GM18526 (cell line): Measurements from ENCODE around the gene NDUFAF5.

Experiments used
- POLR2A ChIP-seq: IDR thresholded peaks from 3 replicates; pipeline ENCODE4 v1.6.1; 2011; ENCODE audit not compliant: insufficient read length; ENCODE audit errors: extremely low read depth

NDUFAF5 gene

DNA sequence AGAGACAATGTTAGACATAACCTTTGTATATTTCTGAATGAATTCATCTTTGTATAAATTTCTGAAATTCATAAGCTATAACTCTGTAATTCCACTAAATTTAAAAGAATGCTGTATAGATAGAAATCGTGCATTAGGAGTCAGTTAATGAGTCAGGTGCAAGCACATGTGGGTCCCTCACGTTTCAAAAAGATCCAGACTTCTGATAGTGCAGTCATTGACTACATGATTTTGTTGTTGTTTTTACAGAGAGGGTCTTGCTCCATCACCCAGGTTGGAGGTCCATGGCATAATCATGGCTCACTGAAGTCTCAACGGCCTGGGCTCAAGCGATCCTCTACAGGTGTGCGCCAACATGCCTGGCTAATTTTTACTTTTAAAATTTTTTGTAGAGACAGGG, 14.7 kb upstream of the NDUFAF5 start:
- no peak for TF ChIP-seq POLR2A

DNA sequence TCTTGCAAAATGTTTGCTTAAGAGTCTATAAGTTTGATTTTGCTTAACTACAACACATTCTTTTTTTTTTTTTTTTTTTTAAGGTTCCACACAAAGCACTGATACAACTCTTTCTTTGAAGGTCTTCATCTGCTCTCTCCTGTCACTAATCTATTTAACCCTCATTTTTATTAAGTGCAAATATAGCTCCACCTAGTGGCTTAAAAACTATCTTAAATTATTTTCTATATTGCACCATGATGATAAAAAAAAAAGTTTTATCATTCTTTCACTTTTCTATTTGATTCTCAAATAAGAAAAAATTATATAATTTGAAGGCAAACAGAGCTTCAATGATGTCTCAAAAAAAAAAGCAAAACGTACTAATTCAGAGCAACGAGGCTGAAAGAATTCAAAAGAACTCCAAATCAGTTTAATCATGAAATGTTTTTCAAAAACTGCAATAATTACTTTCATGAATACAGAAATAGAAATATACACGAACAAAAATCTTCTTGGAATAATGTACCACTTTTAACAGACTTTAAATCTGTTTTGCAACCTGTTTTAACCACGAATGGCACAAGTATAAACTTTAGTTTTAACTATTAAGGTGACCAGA, 12.9 kb upstream of the NDUFAF5 start:
- no peak for TF ChIP-seq POLR2A

DNA sequence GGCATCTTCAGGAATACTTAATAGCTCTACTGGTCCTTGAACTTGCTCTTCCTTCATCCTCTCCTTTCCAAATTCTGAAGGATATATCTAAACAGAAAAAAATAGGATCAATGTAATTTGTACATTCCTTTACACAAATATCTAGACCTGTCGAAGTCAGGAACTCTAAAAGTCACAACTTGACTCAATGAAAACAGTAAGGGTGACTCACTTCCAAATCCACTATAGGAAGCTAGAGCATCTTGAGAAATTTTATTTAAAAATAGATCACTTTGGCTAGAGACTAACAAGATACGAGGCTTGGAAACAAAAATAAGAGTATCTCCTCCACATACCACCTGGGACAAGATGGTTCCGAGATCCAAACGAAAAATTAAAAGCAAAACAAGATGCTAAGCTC, 12.3 kb upstream of the NDUFAF5 start:
- TF ChIP-seq POLR2A: no peak

DNA sequence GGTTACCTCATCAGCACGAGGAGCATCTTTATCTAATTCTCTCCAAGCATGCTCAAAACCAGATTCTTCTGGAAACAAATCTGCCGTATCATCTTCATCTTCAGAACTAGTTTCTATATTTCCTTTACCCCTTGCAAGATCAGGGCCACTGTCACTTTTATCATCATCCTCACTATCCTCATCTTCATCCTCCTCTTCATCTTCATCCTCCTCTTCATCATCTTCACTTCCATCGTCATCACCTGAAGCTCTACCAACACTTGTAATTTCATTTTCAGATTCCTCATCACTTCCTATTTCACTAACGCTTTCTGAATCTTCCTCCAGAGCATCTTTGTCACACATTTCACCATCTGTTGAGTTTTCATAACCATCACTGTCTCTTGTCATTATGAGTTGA, 9.0 kb upstream of the NDUFAF5 start:
- no peak for TF ChIP-seq POLR2A

DNA sequence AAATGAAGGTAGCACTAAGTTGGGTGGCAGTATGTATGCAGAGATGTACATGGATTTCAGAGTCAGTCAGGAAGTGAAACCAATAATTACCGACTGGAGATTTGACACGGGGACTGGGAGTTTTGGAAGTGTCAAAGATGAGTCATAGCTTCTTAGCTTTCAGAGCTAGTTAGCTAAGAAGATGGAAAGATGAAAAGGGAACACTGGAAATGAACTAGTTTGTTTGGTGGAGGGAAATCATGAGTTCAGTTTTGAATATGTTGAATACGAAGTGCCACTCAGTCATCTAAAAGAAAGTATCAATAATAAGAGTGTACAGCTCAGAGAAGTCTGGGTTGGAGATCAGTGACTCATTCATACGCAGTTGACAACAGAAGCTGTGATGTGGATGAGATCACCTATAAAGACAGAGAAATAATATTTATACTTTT, 7.6 kb upstream of the NDUFAF5 start:
- no peak for TF ChIP-seq POLR2A

DNA sequence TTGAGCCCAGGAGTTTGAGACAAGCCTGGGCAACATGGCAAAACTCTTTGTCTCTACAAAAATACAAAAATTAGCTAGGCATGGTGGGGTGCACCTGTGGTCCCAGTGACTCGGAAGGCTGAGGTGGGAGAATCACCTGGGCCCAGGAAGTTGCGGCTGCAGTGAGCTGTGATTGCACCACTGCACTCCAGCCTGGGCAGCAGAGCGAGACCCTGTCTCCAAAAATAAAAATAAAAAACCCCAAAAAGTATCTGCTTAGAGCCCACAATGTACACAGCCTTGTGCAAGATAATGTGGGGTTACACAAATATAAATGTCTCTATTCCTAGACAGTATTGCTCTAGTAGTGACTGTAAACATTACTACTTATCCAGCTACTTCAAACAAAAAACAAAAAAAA, 6.0 kb upstream of the NDUFAF5 start:
- TF ChIP-seq POLR2A: no peak

DNA sequence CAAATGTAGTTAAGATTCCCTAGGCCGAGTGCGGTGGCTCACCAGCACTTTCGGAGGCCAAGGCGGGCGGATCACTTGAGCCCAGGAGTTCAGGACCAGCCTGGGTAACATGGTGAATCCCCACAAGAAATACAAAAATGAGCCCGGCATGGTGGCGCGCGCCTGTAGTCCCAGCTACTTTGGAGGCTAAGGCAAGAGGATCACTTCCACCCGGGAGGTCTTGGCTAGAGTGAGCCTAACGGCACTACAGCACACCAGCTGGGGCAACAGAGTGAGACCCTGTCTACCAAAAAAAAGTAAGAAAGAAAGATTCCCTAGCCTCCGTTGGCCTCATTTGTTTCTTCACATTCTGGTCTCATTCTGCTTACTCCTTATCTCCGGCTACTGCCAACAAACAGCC, 1.3 kb upstream of the NDUFAF5 start:
- TF ChIP-seq POLR2A: no peak

DNA sequence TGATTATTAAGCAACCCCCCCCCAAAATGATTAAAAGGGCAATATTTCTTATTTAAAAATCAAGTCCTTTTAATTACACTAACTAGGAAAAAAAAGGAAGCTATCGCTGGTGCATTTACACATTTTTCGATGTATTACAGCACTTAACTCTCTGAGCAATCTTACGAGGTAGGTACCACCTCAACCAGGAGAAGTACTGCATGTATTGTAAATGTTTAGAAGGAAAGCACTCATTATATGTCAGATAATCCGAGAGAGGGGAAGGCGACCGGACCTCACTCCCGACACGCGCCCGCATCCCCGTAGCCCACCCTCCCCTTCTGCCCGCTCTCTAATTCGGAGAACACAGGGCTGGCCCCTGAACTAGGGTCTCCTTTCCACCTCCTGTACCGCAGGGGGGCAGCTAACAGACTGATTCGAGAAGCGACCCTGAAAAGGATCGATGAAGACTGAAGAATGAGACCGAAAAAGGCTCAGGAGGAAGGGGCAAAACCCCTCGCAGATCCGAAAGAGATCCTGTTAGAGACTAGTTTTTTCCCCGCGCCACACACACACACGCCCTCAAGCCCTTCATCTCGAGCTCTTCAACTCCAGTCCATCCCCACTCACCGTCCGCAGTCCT, 446 bp upstream of the NDUFAF5 start:
- no peak for TF ChIP-seq POLR2A

DNA sequence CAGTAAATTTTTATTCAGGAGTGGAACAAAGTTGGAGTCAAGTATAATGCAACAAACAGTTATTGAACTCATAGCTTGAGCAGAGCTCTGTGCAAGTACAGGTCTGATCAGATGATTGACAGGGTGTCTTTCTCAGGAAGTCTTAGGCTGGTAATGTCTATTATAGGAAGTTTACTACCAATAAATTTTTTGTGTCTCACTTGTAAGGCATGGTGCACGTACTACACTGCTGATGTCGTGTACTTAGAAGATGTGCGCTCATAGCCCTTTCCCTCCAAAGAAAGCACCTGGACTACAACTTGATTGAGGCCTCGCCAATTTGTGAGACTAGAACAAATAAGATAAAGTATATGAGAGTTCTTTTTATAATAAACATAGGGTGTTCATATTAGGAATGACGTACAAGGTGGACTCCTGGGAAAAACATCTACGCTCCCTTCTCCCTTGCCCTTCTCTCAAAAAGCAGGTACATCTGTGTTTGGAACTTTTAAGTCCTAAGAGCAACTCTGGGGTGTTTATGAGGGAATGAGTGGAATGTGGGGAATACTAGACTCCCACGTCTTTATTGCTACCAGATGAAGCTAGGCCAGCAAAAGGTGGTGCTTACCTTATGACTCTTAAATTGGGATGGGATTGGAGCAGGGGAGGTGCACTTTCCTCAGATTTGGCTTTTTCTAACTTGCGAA, 1.5 kb downstream of the NDUFAF5 start:
- TF ChIP-seq POLR2A: no peak

DNA sequence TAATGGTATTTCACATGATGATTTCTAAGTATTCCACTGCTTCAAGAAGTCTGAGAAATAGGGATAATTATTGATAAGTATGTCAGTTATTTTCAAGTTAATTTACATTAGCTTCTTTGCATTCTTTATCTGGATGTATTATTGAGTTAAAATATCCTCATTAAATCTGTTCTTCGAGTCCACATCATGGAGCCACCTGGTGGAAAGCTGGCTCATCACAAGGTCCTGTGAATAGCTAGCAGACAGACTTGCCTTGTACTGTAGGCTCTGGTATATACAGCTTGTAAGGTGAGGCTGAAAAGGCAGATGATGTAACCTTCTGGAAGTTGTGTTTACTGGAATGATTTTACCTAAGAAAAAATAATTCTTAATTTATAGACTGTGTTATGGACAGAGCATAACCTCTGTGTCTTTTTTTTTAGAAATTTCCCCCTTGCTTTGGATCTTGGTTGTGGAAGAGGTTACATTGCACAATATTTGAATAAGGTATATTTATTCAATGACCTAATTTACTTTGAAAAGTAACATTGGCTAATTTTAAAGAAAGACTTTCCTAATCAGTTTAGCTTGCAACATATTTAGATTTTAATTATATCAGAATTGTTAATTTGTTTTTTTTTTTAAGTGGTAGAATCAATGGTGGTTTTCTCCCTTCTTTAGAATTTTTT, 3.5 kb downstream of the NDUFAF5 start:
- no peak for TF ChIP-seq POLR2A

DNA sequence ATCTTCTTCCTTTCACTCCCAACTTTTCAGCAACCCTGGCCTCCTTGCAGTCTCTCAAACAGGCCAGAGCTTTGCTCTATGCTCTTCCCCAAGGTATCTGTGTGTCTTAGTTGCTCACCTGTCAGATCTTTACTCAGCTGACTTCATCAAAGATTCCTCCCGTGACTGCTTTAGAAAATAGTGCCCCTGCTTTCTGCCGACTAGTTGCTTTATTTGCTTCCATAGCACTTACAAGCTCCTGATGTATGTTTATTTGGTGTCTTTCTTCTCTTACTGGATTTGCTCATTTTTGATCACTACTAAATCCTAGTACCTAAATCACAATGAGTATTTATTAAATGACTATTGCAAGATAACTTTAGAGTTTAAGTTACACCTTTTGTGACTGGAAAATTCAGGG, 5.9 kb downstream of the NDUFAF5 start:
- TF ChIP-seq POLR2A: no peak

DNA sequence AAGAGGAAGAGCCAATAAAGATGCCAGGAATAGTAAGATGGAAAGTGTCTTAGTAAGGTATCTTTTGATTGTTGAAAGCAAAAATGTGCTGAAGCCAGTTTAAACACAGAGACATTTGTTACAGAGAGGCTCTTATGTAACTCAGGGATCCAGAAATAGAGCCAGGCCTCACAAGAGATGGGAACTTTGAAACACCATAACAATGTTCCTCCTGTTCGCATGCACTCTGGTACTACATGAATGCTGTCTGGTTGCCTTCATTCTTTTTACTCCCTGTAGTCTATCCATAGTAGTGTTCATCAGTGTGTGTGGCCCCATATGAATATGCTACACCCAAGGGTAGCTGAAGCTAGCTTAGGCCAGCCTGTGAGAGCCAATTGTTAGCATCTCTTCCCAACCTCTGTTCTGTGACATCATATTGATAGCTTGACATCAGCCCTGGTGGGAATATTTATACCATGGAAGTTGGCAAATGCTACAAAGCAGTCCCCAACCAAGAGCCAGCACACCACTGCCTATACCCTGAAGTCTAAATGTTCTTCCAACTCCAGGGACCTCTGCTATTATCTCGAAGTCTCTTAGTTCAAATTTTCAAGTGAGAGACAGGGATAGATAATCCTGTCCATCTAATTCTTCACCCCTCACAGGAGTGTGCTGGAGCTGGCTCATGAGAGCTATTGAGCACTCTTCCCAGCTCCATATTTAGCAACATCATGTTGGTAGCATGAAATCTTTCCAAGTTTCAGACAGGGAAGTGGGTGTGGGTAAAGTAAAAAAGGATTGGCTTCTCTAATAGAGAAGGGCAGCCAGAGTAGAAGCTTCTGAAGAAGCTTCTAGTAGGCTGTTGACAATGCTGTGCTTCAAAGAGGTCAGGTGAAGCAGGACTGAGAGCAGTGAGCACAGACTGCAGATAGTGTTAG, 7.0 kb downstream of the NDUFAF5 start:
- no peak for TF ChIP-seq POLR2A

DNA sequence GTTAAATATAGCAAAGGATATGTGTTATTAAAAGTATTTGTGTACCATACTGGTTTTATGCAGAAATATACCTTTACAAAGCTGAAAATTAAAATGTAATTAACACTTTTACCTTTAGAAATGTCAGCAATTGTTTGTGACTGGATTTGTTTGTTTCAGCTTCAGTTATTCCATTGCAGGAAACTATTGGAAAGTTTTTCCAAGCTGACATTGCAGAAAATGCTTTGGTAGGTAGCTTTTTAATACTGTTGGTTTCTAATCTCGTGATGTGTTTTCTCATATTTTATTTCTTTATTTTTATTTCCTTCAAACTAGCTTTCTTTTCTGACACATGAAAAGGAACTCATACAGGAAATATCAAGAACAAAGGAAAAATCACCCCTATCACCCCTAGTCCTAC, 8.2 kb downstream of the NDUFAF5 start:
- TF ChIP-seq POLR2A: no peak

DNA sequence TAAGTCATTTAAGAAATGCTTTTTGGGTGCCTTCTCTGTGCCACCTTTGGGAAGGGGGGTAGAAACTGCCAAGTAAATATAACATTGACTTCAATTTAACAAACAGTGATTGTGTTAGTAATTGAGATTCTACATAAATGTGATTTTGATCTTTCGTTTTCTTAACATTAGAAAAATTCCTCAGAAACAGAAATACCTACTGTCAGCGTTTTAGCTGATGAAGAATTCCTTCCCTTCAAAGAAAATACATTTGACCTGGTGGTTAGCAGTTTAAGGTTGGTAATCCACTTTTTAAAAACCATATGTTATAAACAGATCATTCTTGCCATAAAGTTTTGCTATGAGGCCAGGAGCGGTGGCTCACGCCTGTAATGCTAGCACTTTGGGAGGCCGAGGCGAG, 9.8 kb downstream of the NDUFAF5 start:
- TF ChIP-seq POLR2A: no peak

DNA sequence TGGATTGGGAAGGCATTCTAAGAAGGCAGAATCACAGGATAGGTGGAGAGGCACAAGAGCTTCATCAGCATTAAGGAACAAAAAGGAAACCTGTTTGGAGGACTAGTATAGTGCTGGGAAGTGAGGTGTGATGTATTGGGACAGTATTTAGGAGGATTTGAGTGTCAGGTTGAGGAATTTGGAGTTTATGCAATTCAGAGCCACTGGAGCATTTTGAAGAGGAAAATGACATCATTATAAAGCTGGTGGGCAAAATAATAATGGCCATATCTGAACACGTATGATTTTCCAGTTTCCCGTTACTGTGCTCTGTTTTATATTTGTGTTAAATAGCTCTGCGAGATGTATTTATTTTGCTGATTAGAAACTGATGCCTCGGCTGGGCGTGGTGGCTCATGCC, 14.2 kb downstream of the NDUFAF5 start:
- TF ChIP-seq POLR2A: no peak
